Muscle of leg (tissue), 11 donors: ENCODE measurements around the gene ADCYAP1R1. TPM values are rescaled to one million over a fixed set of nuclear protein-coding genes. Genes with fewer than 3 reads are reported as not detected.

Source experiments
- DNase-seq: peaks from one replicate; pipeline ENCODE4 v3.0.0; 2013
- H3K27ac ChIP-seq: one replicate; pipeline ENCODE4 v1.5.1; 2013; ENCODE audit warnings: mild to moderate bottlenecking, low read length, control low read depth
- H3K27me3 ChIP-seq: one replicate; pipeline ENCODE4 v1.6.1; 2013; ENCODE audit warnings: low read length; ENCODE audit not compliant: control insufficient read depth, insufficient read depth
- H3K36me3 ChIP-seq: one replicate; pipeline ENCODE4 v1.6.1; 2013; ENCODE audit warnings: low read length; ENCODE audit not compliant: control insufficient read depth, insufficient read depth
- H3K4me1 ChIP-seq: one replicate; pipeline ENCODE4 v1.6.1; 2013; ENCODE audit warnings: low read length; ENCODE audit not compliant: control insufficient read depth, insufficient read depth
- H3K4me3 ChIP-seq: one replicate; pipeline ENCODE4 v1.5.1; 2013; ENCODE audit warnings: low read length, control low read depth
- H3K9me3 ChIP-seq: replicated peaks from 2 replicates; pipeline ENCODE4 v1.6.1; 2013; ENCODE audit warnings: low read depth, low read length; ENCODE audit not compliant: control insufficient read depth
- WGBS: methylation state at CpG from one replicate; pipeline ENCODE4 v1.1.5; 2013; ENCODE audit warnings: missing lambda C conversion rate; ENCODE audit not compliant: insufficient coverage; 5-methylcytosine and 5-hydroxymethylcytosine counted together
- polyA plus RNA-seq, 8 donors: library from polyadenylated mRNA; unstranded; fragments of 120-200 nt; gene quantifications; one replicate each; pipeline versions ENCODE4 v1.2.1 to v1.2.3, GENCODE V29; 2013; ENCODE audit warnings: inconsistent platforms in 1 of 8, low replicate concordance in 1 of 8; ENCODE audit not compliant: insufficient read length in 8 of 8, insufficient read depth in 1 of 8
- total RNA-seq: library from RNA; stranded (reverse); fragments of 120-200 nt; gene quantifications from one replicate; pipeline ENCODE4 v1.2.4, GENCODE V29; 2013

The ADCYAP1R1 gene
- total and polyA plus RNA-seq, 9 donors, result 5.5 to 10.8 (median 7.8) TPM

- Histone ChIP-seq H3K27me3 (peaks cover 2% of the 10 kb centered on the region), H3K4me1 (peaks cover 34% of the 10 kb centered on the region), H3K9me3 (no peaks in the 10 kb centered on the region), H3K4me3 (no peak overlapping the region), H3K36me3 (no peaks in the 10 kb centered on the region), H3K27ac (no peak overlapping the region)
- WGBS, result 80% methylated on average over 7 of the region's 8 CpGs
- DNase-seq, result peak; percentile 64
Measured at GRCh38 chr7:31104361-31105255, 52.5 kb downstream of the ADCYAP1R1 start.

- Histone ChIP-seq H3K4me3 (no peak overlapping the region), H3K27me3 (peaks cover 2% of the 10 kb centered on the region), H3K36me3 (no peaks in the 10 kb centered on the region), H3K9me3 (no peaks in the 10 kb centered on the region), H3K4me1 (peaks cover 34% of the 10 kb centered on the region), H3K27ac (no peak overlapping the region)
- DNase-seq, result no peak
- 78% methylated on average over 4 of the region's 7 CpGs for WGBS
Measured at GRCh38 chr7:31105256-31105950, 53.3 kb downstream of the ADCYAP1R1 start.

GRCh38 chr7:31106303-31107105 is 54.4 kb downstream of the ADCYAP1R1 start:
- Histone ChIP-seq H3K4me3 (no peak overlapping the region), H3K4me1 (peaks cover 31% of the 10 kb centered on the region), H3K27ac (no peak overlapping the region), H3K27me3 (peaks cover 2% of the 10 kb centered on the region), H3K36me3 (no peaks in the 10 kb centered on the region), H3K9me3 (no peaks in the 10 kb centered on the region)
- DNase-seq, result no peak
- WGBS, result 83% methylated on average over 10 of the region's 13 CpGs

GRCh38 chr7:31107106-31108090 is 55.3 kb downstream of the ADCYAP1R1 start:
- Histone ChIP-seq H3K4me1 (peaks cover 28% of the 10 kb centered on the region), H3K36me3 (no peaks in the 10 kb centered on the region), H3K4me3 (no peak overlapping the region), H3K27me3 (peaks cover 2% of the 10 kb centered on the region), H3K27ac (no peak overlapping the region), H3K9me3 (no peaks in the 10 kb centered on the region)
- no peak for DNase-seq
- WGBS, result 86% methylated on average over 14 of the region's 15 CpGs

GRCh38 chr7:31108097-31108657 is 56.1 kb downstream of the ADCYAP1R1 start:
- Histone ChIP-seq H3K27ac (no peak overlapping the region), H3K27me3 (no peaks in the 10 kb centered on the region), H3K9me3 (no peaks in the 10 kb centered on the region), H3K4me3 (no peak overlapping the region), H3K36me3 (no peaks in the 10 kb centered on the region), H3K4me1 (peaks cover 20% of the 10 kb centered on the region)
- no peak for DNase-seq
- WGBS, result 75% methylated on average over 1 of the region's 1 CpG

- no peaks in the 10 kb centered on the region for H3K36me3 ChIP-seq
- no peaks in the 10 kb centered on the region for H3K9me3 ChIP-seq
- H3K27ac ChIP-seq, result no peak overlapping the region
- WGBS, result no CpG with 5 or more reads among the region's 3 CpGs
- H3K4me1 ChIP-seq, result peaks cover 7% of the 10 kb centered on the region
- no peak overlapping the region for H3K4me3 ChIP-seq
- no peaks in the 10 kb centered on the region for H3K27me3 ChIP-seq
- DNase-seq, result no peak
Measured at GRCh38 chr7:31109751-31110150, 57.6 kb downstream of the ADCYAP1R1 start.

- Histone ChIP-seq H3K36me3 (no peaks in the 10 kb centered on the region), H3K27me3 (no peaks in the 10 kb centered on the region), H3K9me3 (no peaks in the 10 kb centered on the region), H3K27ac (no peak overlapping the region), H3K4me3 (no peak overlapping the region), H3K4me1 (no peaks in the 10 kb centered on the region)
- no peak for DNase-seq
- 86% methylated on average over 4 of the region's 7 CpGs for WGBS
Measured at GRCh38 chr7:31110331-31111108, 58.4 kb downstream of the ADCYAP1R1 start.

GRCh38 chr7:31111109-31111451 is 59.0 kb downstream of the ADCYAP1R1 start:
- no peaks in the 10 kb centered on the region for H3K36me3 ChIP-seq
- no peak overlapping the region for H3K27ac ChIP-seq
- no peaks in the 10 kb centered on the region for H3K27me3 ChIP-seq
- no peak overlapping the region for H3K4me3 ChIP-seq
- no peaks in the 10 kb centered on the region for H3K9me3 ChIP-seq
- no peak for DNase-seq
- no peaks in the 10 kb centered on the region for H3K4me1 ChIP-seq

- H3K4me3 ChIP-seq, result no peak overlapping the region
- H3K36me3 ChIP-seq, result no peaks in the 10 kb centered on the region
- H3K4me1 ChIP-seq, result no peaks in the 10 kb centered on the region
- H3K27me3 ChIP-seq, result no peaks in the 10 kb centered on the region
- no peak overlapping the region for H3K27ac ChIP-seq
- no peak for DNase-seq
- WGBS, result no CpG with 5 or more reads among the region's 1 CpG
- no peaks in the 10 kb centered on the region for H3K9me3 ChIP-seq
Measured at GRCh38 chr7:31113660-31114059, 61.6 kb downstream of the ADCYAP1R1 start.
